BJ (cell line): ENCODE measurements around the gene USP38. TPM values are rescaled to one million over a fixed set of nuclear protein-coding genes. Genes with fewer than 3 reads are reported as not detected.

Source experiments
- CTCF ChIA-PET: fragments of 350-600 bp; formaldehyde crosslinking; extraction: SDS; loops from one replicate; lab custom pipeline; 2021; ENCODE audit warnings: antibody characterized with exemption, inconsistent platforms; lab: Yijun Ruan, JAX
- POLR2A ChIA-PET: fragments of 300-600 bp; sonication (Branson Sonifier 250); formaldehyde crosslinking; extraction: SDS; loops from one replicate; lab custom pipeline; 2021; ENCODE audit warnings: antibody characterized with exemption; lab: Charles Lee
- DNase-seq: peaks from one replicate; pipeline ENCODE4 v3.0.0-alpha.2; 2011; ENCODE audit warnings: low read depth
- H3K27me3 ChIP-seq: 2 replicates; pipeline ENCODE4 v1.6.0; 2011; ENCODE audit warnings: low read length; ENCODE audit not compliant: control insufficient read depth, insufficient read depth
- H3K36me3 ChIP-seq: 2 replicates; pipeline ENCODE4 v1.5.1; 2011; ENCODE audit warnings: low read length; ENCODE audit not compliant: control insufficient read depth, insufficient read depth
- H3K4me3 ChIP-seq: 2 replicates; pipeline ENCODE4 v1.5.1; 2011; ENCODE audit warnings: low read depth, mild to moderate bottlenecking, control low read depth, low read length
- CTCF ChIP-seq: IDR thresholded peaks from 2 replicates; pipeline ENCODE4 v1.5.1; 2011; ENCODE audit warnings: low read depth, mild to moderate bottlenecking, control low read depth, inconsistent platforms, low read length, moderate library complexity; ENCODE audit not compliant: insufficient read depth
- polyA plus RNA-seq: library from polyadenylated mRNA; depleted of rRNA; stranded (reverse); fragments of >200 nt; gene quantifications from 2 replicates; pipeline ENCODE4 v1.2.3, GENCODE V29; 2011

The USP38 gene
- polyA plus RNA-seq, 1 experiment, result 10.8 TPM

DNA sequence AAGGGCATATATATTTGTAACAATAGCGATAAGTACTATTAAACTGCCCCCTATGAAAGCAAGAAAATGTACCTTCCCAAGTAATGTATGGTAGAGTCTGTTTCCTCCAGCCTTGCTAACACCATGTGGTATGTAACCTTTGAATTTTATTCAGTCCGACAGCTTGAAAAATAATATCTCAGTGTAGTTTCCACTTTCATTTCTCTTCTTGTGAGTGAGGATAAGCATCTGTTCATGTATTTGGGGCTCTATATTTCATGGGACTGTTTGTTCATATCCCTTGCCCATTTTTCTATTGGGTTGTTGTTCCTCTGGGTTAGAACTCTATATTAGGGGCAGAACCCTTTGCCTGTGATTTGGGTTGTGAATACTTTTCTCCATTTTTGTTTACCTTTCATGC, 58.3 kb downstream of the USP38 start:
- no peak for TF ChIP-seq CTCF
- no peak overlapping the region for H3K4me3 ChIP-seq
- DNase-seq, result no peak
- H3K36me3 ChIP-seq, result no peaks in the 10 kb centered on the region
- CTCF ChIA-PET, result no interaction called here
- POLR2A ChIA-PET, result no interaction called here
- no peaks in the 10 kb centered on the region for H3K27me3 ChIP-seq

GRCh38 chr4:143246977-143247376, 62.3 kb downstream of the USP38 start:
- CTCF ChIA-PET, result no interaction called here
- no peaks in the 10 kb centered on the region for H3K36me3 ChIP-seq
- POLR2A ChIA-PET, result no interaction called here
- H3K27me3 ChIP-seq, result no peaks in the 10 kb centered on the region
- H3K4me3 ChIP-seq, result no peak overlapping the region
- TF ChIP-seq CTCF, result no peak
- no peak for DNase-seq

DNA sequence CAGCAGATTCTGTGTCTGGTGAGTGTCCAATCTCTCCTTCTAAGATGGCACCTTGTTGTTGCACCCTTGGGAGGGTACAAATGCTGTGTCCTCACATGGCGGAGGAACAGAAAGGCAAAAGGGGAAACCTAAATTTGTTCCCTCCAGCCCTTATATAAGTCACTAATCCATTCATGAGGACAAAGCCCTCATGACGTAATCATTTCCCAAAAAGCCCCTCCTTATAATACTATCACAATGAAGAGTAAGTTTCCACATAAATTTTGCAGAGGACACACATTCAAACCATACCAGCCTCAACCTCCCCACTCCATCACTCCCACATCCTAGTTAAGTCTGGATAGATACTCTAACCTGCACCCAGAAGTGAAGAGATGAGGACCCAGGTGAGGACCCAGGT, 63.1 kb downstream of the USP38 start:
- Histone ChIP-seq H3K36me3 (no peaks in the 10 kb centered on the region), H3K4me3 (no peak overlapping the region), H3K27me3 (no peaks in the 10 kb centered on the region)
- POLR2A ChIA-PET, result no interaction called here
- CTCF ChIA-PET, result no interaction called here
- TF ChIP-seq CTCF, result no peak
- DNase-seq, result no peak

- ChIA-PET CTCF (no interaction called here), POLR2A (interaction anchor here (0.5 to 0.7 kb wide), 2 partner anchors 360 to 756 kb away, joined by 3 read pairs; no protein-coding TSS in a partner anchor)
- no peak for DNase-seq
- Histone ChIP-seq H3K36me3 (no peaks in the 10 kb centered on the region), H3K4me3 (no peak overlapping the region), H3K27me3 (no peaks in the 10 kb centered on the region)
- no peak for TF ChIP-seq CTCF
Observed at GRCh38 chr4:143248827-143249226, 64.1 kb downstream of the USP38 start.

- H3K36me3 ChIP-seq, result no peaks in the 10 kb centered on the region
- no peak for DNase-seq
- CTCF ChIA-PET, result interaction anchor here (0.6 kb wide), 1 partner anchor 240 kb away, joined by 3 read pairs; no protein-coding TSS in a partner anchor
- POLR2A ChIA-PET, result no interaction called here
- no peak overlapping the region for H3K4me3 ChIP-seq
- no peaks in the 10 kb centered on the region for H3K27me3 ChIP-seq
- TF ChIP-seq CTCF, result no peak
Observed at GRCh38 chr4:143250617-143251016, 65.9 kb downstream of the USP38 start.
